HG03571 (cell line): Measurements from ENCODE around the gene APOH.
"Not testable (repeated sequence)": the region's sequence is repeated elsewhere in the genome, so short reads cannot be mapped to it uniquely, and the experiment has no call there.

Experiments used
- ATAC-seq: cut with Tn5 transposase; IDR thresholded peaks from one replicate; pipeline ENCODE4 v1.9.1; 2021; ENCODE audit not compliant: unreplicated experiment

Gene APOH

GRCh38 chr17:66228887-66229782, at the start of gene APOH:
TSS of gene APOH (minus strand) at chr17:66229415. CDS start at chr17:66229379, 36 bp downstream.
- ATAC-seq = no peak

GRCh38 chr17:66277191-66277590, 48.0 kb upstream of the APOH start:
- no peak for ATAC-seq

GRCh38 chr17:66276328-66276937, 47.2 kb upstream of the APOH start:
- no peak for ATAC-seq

- ATAC-seq = no peak
Measured at GRCh38 chr17:66275651-66276050, 46.4 kb upstream of the APOH start.

GRCh38 chr17:66273586-66273848, 44.3 kb upstream of the APOH start:
- ATAC-seq = no peak

- ATAC-seq = no peak
Measured at GRCh38 chr17:66272811-66273585, 43.8 kb upstream of the APOH start.

GRCh38 chr17:66271512-66271911, 42.3 kb upstream of the APOH start:
- ATAC-seq = no peak

GRCh38 chr17:66270106-66270505, 40.9 kb upstream of the APOH start:
- ATAC-seq = no peak

- no peak for ATAC-seq
Measured at GRCh38 chr17:66268247-66268927, 39.2 kb upstream of the APOH start.

- no peak for ATAC-seq
Measured at GRCh38 chr17:66264696-66265095, 35.5 kb upstream of the APOH start.

GRCh38 chr17:66262767-66263166, 33.6 kb upstream of the APOH start:
- no peak for ATAC-seq

GRCh38 chr17:66260688-66261087, 31.5 kb upstream of the APOH start:
- ATAC-seq = no peak

GRCh38 chr17:66260275-66260674, 31.1 kb upstream of the APOH start:
- ATAC-seq = no peak

GRCh38 chr17:66255527-66255971, 26.3 kb upstream of the APOH start:
- ATAC-seq = no peak

GRCh38 chr17:66255112-66255511, 25.9 kb upstream of the APOH start:
- no peak for ATAC-seq

- ATAC-seq = not testable (repeated sequence)
Measured at GRCh38 chr17:66253458-66253857, 24.2 kb upstream of the APOH start.

GRCh38 chr17:66250686-66251085, 21.5 kb upstream of the APOH start:
- ATAC-seq = no peak

GRCh38 chr17:66248285-66248684, 19.1 kb upstream of the APOH start:
- ATAC-seq = no peak

GRCh38 chr17:66241839-66242238, 12.6 kb upstream of the APOH start:
- ATAC-seq = no peak

- no peak for ATAC-seq
Measured at GRCh38 chr17:66240630-66241029, 11.4 kb upstream of the APOH start.

GRCh38 chr17:66240013-66240412, 10.8 kb upstream of the APOH start:
- no peak for ATAC-seq
